Subcutaneous preadipocyte (primary cell): ENCODE measurements around the gene PERCC1. TPM values are rescaled to one million over a fixed set of nuclear protein-coding genes. Genes with fewer than 3 reads are reported as not detected.

Experiments used
- total RNA-seq: library from RNA; depleted of rRNA; stranded (reverse); fragments of >200 nt; gene quantifications from 2 replicates; pipeline ENCODE4 v1.2.3, GENCODE V29; 2012

The PERCC1 gene
- total RNA-seq, result not detected in 2 replicates

GRCh38 chr16:1430759-1431496 is at the start of gene PERCC1:
Gene PERCC1, plus strand, starts transcription at chr16:1431078. Its CDS starts 1,516 bp downstream, at chr16:1432594.

GRCh38 chr16:1414532-1415260 is 16.2 kb upstream of the PERCC1 start, which contains the start of gene UNKL:
Gene UNKL, minus strand, starts transcription at chr16:1414704. Its CDS starts 13 bp downstream, at chr16:1414691.

GRCh38 chr16:1443980-1444729 is 13.3 kb downstream of the PERCC1 start, which contains the start of gene CCDC154:
Gene CCDC154, minus strand, starts transcription at chr16:1444556. Its CDS starts 234 bp downstream, at chr16:1444322.

GRCh38 chr16:1474796-1475551 is 44.1 kb downstream of the PERCC1 start, which contains the start of gene CLCN7:
Gene CLCN7, minus strand, starts transcription at chr16:1475028. Its CDS starts 54 bp downstream, at chr16:1474974.

Other genes with a start within 250 kb of the PERCC1 start
- gene TPSG1, start 205.8 kb upstream of the PERCC1 start, total RNA-seq, result not detected in 2 replicates
- gene TPSB2, start 200.9 kb upstream of the PERCC1 start, total RNA-seq, result not detected in 2 replicates
- not detected in 2 replicates for gene TPSAB1, start 190.4 kb upstream of the PERCC1 start, total RNA-seq
- not detected in 2 replicates for gene TPSD1, start 175.0 kb upstream of the PERCC1 start, total RNA-seq
- gene UBE2I, start 121.4 kb upstream of the PERCC1 start, total RNA-seq, result 46.7 and 58.3 TPM in 2 replicates
- gene BAIAP3, start 97.4 kb upstream of the PERCC1 start, total RNA-seq, result under 0.01 TPM in 2 replicates
- gene TSR3, start 79.2 kb upstream of the PERCC1 start, total RNA-seq, result 48.9 and 52.9 TPM in 2 replicates
- gene GNPTG, start 79.1 kb upstream of the PERCC1 start, total RNA-seq, result 27.0 and 35.6 TPM in 2 replicates
- gene UNKL, start 16.4 kb upstream of the PERCC1 start, total RNA-seq, result 5.5 and 8.4 TPM in 2 replicates
- 14.1 and 15.1 TPM in 2 replicates for gene UQCC4, start 10.3 kb upstream of the PERCC1 start, total RNA-seq
- under 0.01 and 0.20 TPM in 2 replicates for gene CCDC154, start 13.5 kb downstream of the PERCC1 start, total RNA-seq
- 80.0 and 107 TPM in 2 replicates for gene CLCN7, start 44.0 kb downstream of the PERCC1 start, total RNA-seq
- gene PTX4, start 57.9 kb downstream of the PERCC1 start, total RNA-seq, result under 0.01 and 0.39 TPM in 2 replicates
- 23.1 and 31.9 TPM in 2 replicates for gene TELO2, start 62.3 kb downstream of the PERCC1 start, total RNA-seq
- 14.9 and 15.8 TPM in 2 replicates for gene TMEM204, start 102.6 kb downstream of the PERCC1 start, total RNA-seq
- 21.3 and 25.2 TPM in 2 replicates for gene IFT140, start 181.0 kb downstream of the PERCC1 start, total RNA-seq
- 9.6 and 13.5 TPM in 2 replicates for gene CRAMP1, start 181.3 kb downstream of the PERCC1 start, total RNA-seq
- 52.2 and 57.7 TPM in 2 replicates for gene JPT2, start 247.2 kb downstream of the PERCC1 start, total RNA-seq